ENCODE results near the gene MAP3K12. TPM values are rescaled to one million over a fixed set of nuclear protein-coding genes. Genes with fewer than 3 reads are reported as not detected.
A peak's percentile ranks its signal among the peaks of the same experiment; 100 is the strongest.

MAP3K12 gene
- total and polyA plus RNA-seq, 2 of the 13 experiments (the other 11 are each of a cell fraction or from before 2014, with no cell fraction given) = 0.20 to 1.1 TPM

DNA sequence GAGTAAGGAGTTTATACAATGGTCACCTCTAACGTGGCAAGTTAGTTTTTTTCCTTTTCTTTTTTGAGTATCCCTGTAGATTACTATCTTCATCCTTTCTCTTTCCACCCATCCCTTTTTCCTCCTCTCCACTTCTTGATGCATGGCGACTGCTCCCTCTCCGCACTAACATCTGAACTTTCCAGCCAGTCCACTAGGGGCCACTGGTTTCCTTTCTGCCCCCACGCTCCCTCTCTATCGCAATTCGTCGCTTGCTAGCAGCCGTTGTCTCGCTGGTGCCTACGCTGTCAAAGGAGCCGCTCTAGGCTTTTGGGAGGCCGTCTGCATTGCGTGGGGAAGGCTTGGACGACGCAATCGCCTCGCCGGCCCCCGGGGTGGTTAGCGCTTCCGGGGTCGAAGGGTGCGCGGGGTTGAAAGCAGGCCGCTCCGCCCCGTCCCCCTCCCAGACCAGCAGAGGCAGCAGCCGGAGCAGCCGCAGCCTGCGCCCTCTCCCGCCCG lies 47.5 kb downstream of the MAP3K12 start, which contains the start of gene PCBP2 (continued):
- TF ChIP-seq, protein P1, sequence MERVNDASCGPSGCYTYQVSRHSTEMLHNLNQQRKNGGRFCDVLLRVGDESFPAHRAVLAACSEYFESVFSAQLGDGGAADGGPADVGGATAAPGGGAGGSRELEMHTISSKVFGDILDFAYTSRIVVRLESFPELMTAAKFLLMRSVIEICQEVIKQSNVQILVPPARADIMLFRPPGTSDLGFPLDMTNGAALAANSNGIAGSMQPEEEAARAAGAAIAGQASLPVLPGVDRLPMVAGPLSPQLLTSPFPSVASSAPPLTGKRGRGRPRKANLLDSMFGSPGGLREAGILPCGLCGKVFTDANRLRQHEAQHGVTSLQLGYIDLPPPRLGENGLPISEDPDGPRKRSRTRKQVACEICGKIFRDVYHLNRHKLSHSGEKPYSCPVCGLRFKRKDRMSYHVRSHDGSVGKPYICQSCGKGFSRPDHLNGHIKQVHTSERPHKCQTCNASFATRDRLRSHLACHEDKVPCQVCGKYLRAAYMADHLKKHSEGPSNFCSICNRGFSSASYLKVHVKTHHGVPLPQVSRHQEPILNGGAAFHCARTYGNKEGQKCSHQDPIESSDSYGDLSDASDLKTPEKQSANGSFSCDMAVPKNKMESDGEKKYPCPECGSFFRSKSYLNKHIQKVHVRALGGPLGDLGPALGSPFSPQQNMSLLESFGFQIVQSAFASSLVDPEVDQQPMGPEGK (CRISPR knock-in tag; IDR thresholded peaks at IDR 0.05) = peak; percentile 90
- no peak for TF ChIP-seq EZH2 (conservative IDR thresholded peaks at IDR 0.05; ENCODE audit: low read depth, low read length)
- TF ChIP-seq KDM5B (CRISPR knock-in tag; IDR thresholded peaks at IDR 0.05; ENCODE audit: borderline replicate concordance) = peak; percentile 7; the same call in 1 of the 2 replicates
- no peak for TF ChIP-seq NR1H2 (CRISPR knock-in tag; IDR thresholded peaks at IDR 0.05; ENCODE audit: borderline replicate concordance, low read depth)
- no peak for TF ChIP-seq NFE2L1 (CRISPR knock-in tag; IDR thresholded peaks at IDR 0.05; ENCODE audit: borderline replicate concordance)
- TF ChIP-seq, protein P2, sequence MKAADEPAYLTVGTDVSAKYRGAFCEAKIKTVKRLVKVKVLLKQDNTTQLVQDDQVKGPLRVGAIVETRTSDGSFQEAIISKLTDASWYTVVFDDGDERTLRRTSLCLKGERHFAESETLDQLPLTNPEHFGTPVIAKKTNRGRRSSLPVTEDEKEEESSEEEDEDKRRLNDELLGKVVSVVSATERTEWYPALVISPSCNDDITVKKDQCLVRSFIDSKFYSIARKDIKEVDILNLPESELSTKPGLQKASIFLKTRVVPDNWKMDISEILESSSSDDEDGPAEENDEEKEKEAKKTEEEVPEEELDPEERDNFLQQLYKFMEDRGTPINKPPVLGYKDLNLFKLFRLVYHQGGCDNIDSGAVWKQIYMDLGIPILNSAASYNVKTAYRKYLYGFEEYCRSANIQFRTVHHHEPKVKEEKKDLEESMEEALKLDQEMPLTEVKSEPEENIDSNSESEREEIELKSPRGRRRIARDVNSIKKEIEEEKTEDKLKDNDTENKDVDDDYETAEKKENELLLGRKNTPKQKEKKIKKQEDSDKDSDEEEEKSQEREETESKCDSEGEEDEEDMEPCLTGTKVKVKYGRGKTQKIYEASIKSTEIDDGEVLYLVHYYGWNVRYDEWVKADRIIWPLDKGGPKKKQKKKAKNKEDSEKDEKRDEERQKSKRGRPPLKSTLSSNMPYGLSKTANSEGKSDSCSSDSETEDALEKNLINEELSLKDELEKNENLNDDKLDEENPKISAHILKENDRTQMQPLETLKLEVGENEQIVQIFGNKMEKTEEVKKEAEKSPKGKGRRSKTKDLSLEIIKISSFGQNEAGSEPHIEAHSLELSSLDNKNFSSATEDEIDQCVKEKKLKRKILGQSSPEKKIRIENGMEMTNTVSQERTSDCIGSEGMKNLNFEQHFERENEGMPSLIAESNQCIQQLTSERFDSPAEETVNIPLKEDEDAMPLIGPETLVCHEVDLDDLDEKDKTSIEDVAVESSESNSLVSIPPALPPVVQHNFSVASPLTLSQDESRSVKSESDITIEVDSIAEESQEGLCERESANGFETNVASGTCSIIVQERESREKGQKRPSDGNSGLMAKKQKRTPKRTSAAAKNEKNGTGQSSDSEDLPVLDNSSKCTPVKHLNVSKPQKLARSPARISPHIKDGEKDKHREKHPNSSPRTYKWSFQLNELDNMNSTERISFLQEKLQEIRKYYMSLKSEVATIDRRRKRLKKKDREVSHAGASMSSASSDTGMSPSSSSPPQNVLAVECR (CRISPR knock-in tag; IDR thresholded peaks at IDR 0.05; ENCODE audit: borderline replicate concordance) = peak; percentile 86
- peak; percentile 73 for TF ChIP-seq MYC (CRISPR knock-in tag; IDR thresholded peaks at IDR 0.05; ENCODE audit: borderline replicate concordance)
- no peak for TF ChIP-seq KLF9 (CRISPR knock-in tag; IDR thresholded peaks at IDR 0.05; ENCODE audit: low read depth)
- TF ChIP-seq GATAD2A (CRISPR knock-in tag; IDR thresholded peaks at IDR 0.05) = peak; percentile 83
- TF ChIP-seq, protein P3, sequence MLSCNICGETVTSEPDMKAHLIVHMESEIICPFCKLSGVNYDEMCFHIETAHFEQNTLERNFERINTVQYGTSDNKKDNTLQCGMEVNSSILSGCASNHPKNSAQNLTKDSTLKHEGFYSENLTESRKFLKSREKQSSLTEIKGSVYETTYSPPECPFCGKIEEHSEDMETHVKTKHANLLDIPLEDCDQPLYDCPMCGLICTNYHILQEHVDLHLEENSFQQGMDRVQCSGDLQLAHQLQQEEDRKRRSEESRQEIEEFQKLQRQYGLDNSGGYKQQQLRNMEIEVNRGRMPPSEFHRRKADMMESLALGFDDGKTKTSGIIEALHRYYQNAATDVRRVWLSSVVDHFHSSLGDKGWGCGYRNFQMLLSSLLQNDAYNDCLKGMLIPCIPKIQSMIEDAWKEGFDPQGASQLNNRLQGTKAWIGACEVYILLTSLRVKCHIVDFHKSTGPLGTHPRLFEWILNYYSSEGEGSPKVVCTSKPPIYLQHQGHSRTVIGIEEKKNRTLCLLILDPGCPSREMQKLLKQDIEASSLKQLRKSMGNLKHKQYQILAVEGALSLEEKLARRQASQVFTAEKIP (CRISPR knock-in tag; IDR thresholded peaks at IDR 0.05; ENCODE audit: borderline replicate concordance) = no peak
- peak; percentile 59 for TF ChIP-seq CBX1 (IDR thresholded peaks at IDR 0.05; ENCODE audit: low read depth)
- TF ChIP-seq, protein P4, sequence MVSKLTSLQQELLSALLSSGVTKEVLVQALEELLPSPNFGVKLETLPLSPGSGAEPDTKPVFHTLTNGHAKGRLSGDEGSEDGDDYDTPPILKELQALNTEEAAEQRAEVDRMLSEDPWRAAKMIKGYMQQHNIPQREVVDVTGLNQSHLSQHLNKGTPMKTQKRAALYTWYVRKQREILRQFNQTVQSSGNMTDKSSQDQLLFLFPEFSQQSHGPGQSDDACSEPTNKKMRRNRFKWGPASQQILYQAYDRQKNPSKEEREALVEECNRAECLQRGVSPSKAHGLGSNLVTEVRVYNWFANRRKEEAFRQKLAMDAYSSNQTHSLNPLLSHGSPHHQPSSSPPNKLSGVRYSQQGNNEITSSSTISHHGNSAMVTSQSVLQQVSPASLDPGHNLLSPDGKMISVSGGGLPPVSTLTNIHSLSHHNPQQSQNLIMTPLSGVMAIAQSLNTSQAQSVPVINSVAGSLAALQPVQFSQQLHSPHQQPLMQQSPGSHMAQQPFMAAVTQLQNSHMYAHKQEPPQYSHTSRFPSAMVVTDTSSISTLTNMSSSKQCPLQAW (CRISPR knock-in tag; IDR thresholded peaks at IDR 0.05) = peak; percentile 97
- no peak for TF ChIP-seq DNMT3B (CRISPR knock-in tag; conservative IDR thresholded peaks at IDR 0.05)
- TF ChIP-seq, protein P5, sequence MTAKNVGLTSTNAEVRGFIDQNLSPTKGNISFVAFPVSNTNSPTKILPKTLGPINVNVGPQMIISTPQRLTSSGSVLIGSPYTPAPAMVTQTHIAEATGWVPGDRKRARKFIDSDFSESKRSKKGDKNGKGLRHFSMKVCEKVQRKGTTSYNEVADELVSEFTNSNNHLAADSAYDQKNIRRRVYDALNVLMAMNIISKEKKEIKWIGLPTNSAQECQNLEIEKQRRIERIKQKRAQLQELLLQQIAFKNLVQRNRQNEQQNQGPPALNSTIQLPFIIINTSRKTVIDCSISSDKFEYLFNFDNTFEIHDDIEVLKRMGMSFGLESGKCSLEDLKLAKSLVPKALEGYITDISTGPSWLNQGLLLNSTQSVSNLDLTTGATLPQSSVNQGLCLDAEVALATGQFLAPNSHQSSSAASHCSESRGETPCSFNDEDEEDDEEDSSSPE (CRISPR knock-in tag; IDR thresholded peaks at IDR 0.05) = peak; percentile 33; the same call in 1 of the 2 replicates
- TF ChIP-seq ZFYVE20 (CRISPR knock-in tag; IDR thresholded peaks at IDR 0.05; ENCODE audit: borderline replicate concordance, low read depth) = no peak
- TF ChIP-seq ZBTB42 (CRISPR knock-in tag; IDR thresholded peaks at IDR 0.05) = no peak
- no peak for TF ChIP-seq PRMT3 (CRISPR knock-in tag; IDR thresholded peaks at IDR 0.05; ENCODE audit: borderline replicate concordance, low read depth)
- TF ChIP-seq ZNF775 (CRISPR knock-in tag; IDR thresholded peaks at IDR 0.05; ENCODE audit: borderline replicate concordance) = no peak
- TF ChIP-seq ZFP36 (IDR thresholded peaks at IDR 0.05; ENCODE audit: borderline replicate concordance, low read depth, low read length, partially characterized antibody) = no peak

Measured in HepG2 (cell line).